ENCODE results near the gene ABI2. TPM values are rescaled to one million over a fixed set of nuclear protein-coding genes. Genes with fewer than 3 reads are reported as not detected.

Gene ABI2
- total RNA-seq, 1 experiment from 2014 or later: 75.6 TPM

- Histone ChIP-seq H3K4me1 (ENCODE audit: control insufficient read depth in 1 of 2, insufficient read depth in 2 of 2, low read length in 2 of 2) (no peaks in the 10 kb centered on the region), H3K4me2 (ENCODE audit: low read length) (no peak overlapping the region), H2AFZ (ENCODE audit: low read depth, low read length, poor library complexity, severe bottlenecking) (no peak overlapping the region), H4K20me1 (ENCODE audit: insufficient read depth) (no peaks in the 10 kb centered on the region), H3K79me2 (ENCODE audit: insufficient read depth, low read length) (no peaks in the 10 kb centered on the region), H3K27me3 (ENCODE audit: insufficient read depth, low read length) (no peaks in the 10 kb centered on the region), H3K9me3 (ENCODE audit: control insufficient read depth in 1 of 2, insufficient read depth in 1 of 2, low read depth in 1 of 2, low read length in 2 of 2) (no peaks in the 10 kb centered on the region), H3K9ac (ENCODE audit: low read length) (no peak overlapping the region), H3K36me3 (ENCODE audit: control insufficient read depth in 1 of 2, insufficient read depth in 2 of 2, low read length in 2 of 2) (peaks cover 2 to 7% of the 10 kb centered on the region in 2 experiments; a peak in 2 of 4 replicates), H3K4me3 (replicated peaks in 1 of 2; ENCODE audit: low read depth in 1 of 2, low read length in 2 of 2) (no peak overlapping the region), H3K27ac (ENCODE audit: low read depth, low read length) (no peak overlapping the region), H3K9me2 (ENCODE audit: insufficient read depth) (no peaks in the 10 kb centered on the region)
- TF ChIP-seq SRF (IDR thresholded peaks at IDR 0.05; ENCODE audit: low read depth): no peak
- TF ChIP-seq, protein P1, sequence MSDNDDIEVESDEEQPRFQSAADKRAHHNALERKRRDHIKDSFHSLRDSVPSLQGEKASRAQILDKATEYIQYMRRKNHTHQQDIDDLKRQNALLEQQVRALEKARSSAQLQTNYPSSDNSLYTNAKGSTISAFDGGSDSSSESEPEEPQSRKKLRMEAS (IDR thresholded peaks at IDR 0.05): no peak
- TF ChIP-seq SP1 (IDR thresholded peaks at IDR 0.05; ENCODE audit: low read depth): no peak
- RAD21 ChIA-PET (ENCODE audit: low non-redundant PET in 1 of 2, low total read pairs in 2 of 2, uncharacterized antibody in 2 of 2, unreplicated experiment in 2 of 2): no interaction called here
- ATAC-seq: no peak
- POLR2A ChIA-PET: no interaction called here
- no peak for DNase-seq (ENCODE audit: low read depth, low spot score)
- intact Hi-C loops (cut with micrococcal nuclease): no loop called here
- BruUV-seq (replicated peaks): no TSS peak
- CTCF ChIA-PET: no interaction called here
Measured at GRCh38 chr2:203442463-203442862, 114.3 kb downstream of the ABI2 start.

GRCh38 chr2:203444738-203445137, 116.5 kb downstream of the ABI2 start:
- H2AFZ ChIP-seq (ENCODE audit: low read depth, low read length, poor library complexity, severe bottlenecking): no peak overlapping the region
- H4K20me1 ChIP-seq (ENCODE audit: insufficient read depth): no peaks in the 10 kb centered on the region
- no peak for DNase-seq (ENCODE audit: low read depth, low spot score)
- no peak overlapping the region for H3K4me2 ChIP-seq (ENCODE audit: low read length)
- no peaks in the 10 kb centered on the region for H3K9me2 ChIP-seq (ENCODE audit: insufficient read depth)
- H3K27me3 ChIP-seq (ENCODE audit: insufficient read depth, low read length): no peaks in the 10 kb centered on the region
- H3K4me3 ChIP-seq (replicated peaks in 1 of 2; ENCODE audit: low read depth in 1 of 2, low read length in 2 of 2): no peak overlapping the region
- no TSS peak for BruUV-seq (replicated peaks)
- no peak for TF ChIP-seq TCF7L2 (IDR thresholded peaks at IDR 0.05; ENCODE audit: borderline replicate concordance, extremely low read depth, insufficient read depth, insufficient read length)
- no peak for TF ChIP-seq FOSL1 (IDR thresholded peaks at IDR 0.05; ENCODE audit: low read depth)
- TF ChIP-seq, protein P2, sequence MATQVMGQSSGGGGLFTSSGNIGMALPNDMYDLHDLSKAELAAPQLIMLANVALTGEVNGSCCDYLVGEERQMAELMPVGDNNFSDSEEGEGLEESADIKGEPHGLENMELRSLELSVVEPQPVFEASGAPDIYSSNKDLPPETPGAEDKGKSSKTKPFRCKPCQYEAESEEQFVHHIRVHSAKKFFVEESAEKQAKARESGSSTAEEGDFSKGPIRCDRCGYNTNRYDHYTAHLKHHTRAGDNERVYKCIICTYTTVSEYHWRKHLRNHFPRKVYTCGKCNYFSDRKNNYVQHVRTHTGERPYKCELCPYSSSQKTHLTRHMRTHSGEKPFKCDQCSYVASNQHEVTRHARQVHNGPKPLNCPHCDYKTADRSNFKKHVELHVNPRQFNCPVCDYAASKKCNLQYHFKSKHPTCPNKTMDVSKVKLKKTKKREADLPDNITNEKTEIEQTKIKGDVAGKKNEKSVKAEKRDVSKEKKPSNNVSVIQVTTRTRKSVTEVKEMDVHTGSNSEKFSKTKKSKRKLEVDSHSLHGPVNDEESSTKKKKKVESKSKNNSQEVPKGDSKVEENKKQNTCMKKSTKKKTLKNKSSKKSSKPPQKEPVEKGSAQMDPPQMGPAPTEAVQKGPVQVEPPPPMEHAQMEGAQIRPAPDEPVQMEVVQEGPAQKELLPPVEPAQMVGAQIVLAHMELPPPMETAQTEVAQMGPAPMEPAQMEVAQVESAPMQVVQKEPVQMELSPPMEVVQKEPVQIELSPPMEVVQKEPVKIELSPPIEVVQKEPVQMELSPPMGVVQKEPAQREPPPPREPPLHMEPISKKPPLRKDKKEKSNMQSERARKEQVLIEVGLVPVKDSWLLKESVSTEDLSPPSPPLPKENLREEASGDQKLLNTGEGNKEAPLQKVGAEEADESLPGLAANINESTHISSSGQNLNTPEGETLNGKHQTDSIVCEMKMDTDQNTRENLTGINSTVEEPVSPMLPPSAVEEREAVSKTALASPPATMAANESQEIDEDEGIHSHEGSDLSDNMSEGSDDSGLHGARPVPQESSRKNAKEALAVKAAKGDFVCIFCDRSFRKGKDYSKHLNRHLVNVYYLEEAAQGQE (IDR thresholded peaks at IDR 0.05; ENCODE audit: low read depth): no peak
- no peak for TF ChIP-seq ZNF274 (IDR thresholded peaks at IDR 0.05; ENCODE audit: low read depth, low read length)
- TF ChIP-seq CEBPB (IDR thresholded peaks at IDR 0.05; ENCODE audit: low read depth): no peak
- TF ChIP-seq POLR2A (IDR thresholded peaks at IDR 0.05; ENCODE audit: borderline replicate concordance, extremely low read depth, insufficient read depth, insufficient read length): no peak
- no peak for TF ChIP-seq SP1 (IDR thresholded peaks at IDR 0.05; ENCODE audit: low read depth)
- TF ChIP-seq EZH2phosphoT487 (IDR thresholded peaks at IDR 0.05; ENCODE audit: borderline replicate concordance): no peak
- no peak for TF ChIP-seq YY1 (IDR thresholded peaks at IDR 0.05; ENCODE audit: extremely low read depth, insufficient replicate concordance, low read depth, low read length)
- no peak for ATAC-seq
- intact Hi-C loops (cut with micrococcal nuclease): no loop called here
- POLR2A ChIA-PET: no interaction called here
- CTCF ChIA-PET: no interaction called here
- H3K79me2 ChIP-seq (ENCODE audit: insufficient read depth, low read length): no peaks in the 10 kb centered on the region
- RAD21 ChIA-PET (ENCODE audit: low non-redundant PET in 1 of 2, low total read pairs in 2 of 2, uncharacterized antibody in 2 of 2, unreplicated experiment in 2 of 2): no interaction called here
- H3K27ac ChIP-seq (ENCODE audit: low read depth, low read length): no peak overlapping the region
- no peaks in the 10 kb centered on the region for H3K4me1 ChIP-seq (ENCODE audit: control insufficient read depth in 1 of 2, insufficient read depth in 2 of 2, low read length in 2 of 2)
- no peak overlapping the region for H3K9ac ChIP-seq (ENCODE audit: low read length)
- H3K36me3 ChIP-seq (ENCODE audit: control insufficient read depth in 1 of 2, insufficient read depth in 2 of 2, low read length in 2 of 2): peaks cover 0 to 14% of the 10 kb centered on the region in 2 experiments; a peak in 1 of 4 replicates
- no peaks in the 10 kb centered on the region for H3K9me3 ChIP-seq (ENCODE audit: control insufficient read depth in 1 of 2, insufficient read depth in 1 of 2, low read depth in 1 of 2, low read length in 2 of 2)

All from HCT116 (cell line).